ENCODE results near the gene RTRAF.

The RTRAF gene

GRCh38 chr14:51989293-51990234 is at the start of gene RTRAF:
TSS of gene RTRAF (plus strand) at chr14:51989546. CDS start at chr14:51989640, 94 bp downstream.
- H3K4me3 Mint-ChIP-seq = peak within 1 kb of the TSS; percentile 99
- peak; percentile 94 for ATAC-seq (ENCODE audit: low read depth)
- H3K36me3 Mint-ChIP-seq = peaks cover 7% of the 10 kb centered on the region
- no peaks in the 10 kb centered on the region for H3K9me3 Mint-ChIP-seq
- peak; percentile 84 to 86 for DNase-seq (ENCODE audit: low spot score in 2 of 2)
- peaks cover 20% of the 10 kb centered on the region for H3K4me1 Mint-ChIP-seq
- no peaks in the 10 kb centered on the region for H3K27me3 Mint-ChIP-seq
- H3K27ac Mint-ChIP-seq = peak within 1 kb of the TSS; percentile 93

GRCh38 chr14:51939755-51940301 is 49.5 kb upstream of the RTRAF start:
- Mint-ChIP-seq H3K4me3 (peak overlapping the region; percentile 29), H3K27ac (peak overlapping the region; percentile 75)

GRCh38 chr14:51942971-51943370 is 46.4 kb upstream of the RTRAF start:
- H3K36me3 Mint-ChIP-seq = peaks cover 32% of the 10 kb centered on the region
- no peak overlapping the region for H3K4me3 Mint-ChIP-seq
- H3K27ac Mint-ChIP-seq = peak overlapping the region; percentile 55
- DNase-seq (ENCODE audit: low spot score in 2 of 2) = no peak
- no peak for ATAC-seq (ENCODE audit: low read depth)
- peaks cover 26% of the 10 kb centered on the region for H3K4me1 Mint-ChIP-seq
- no peaks in the 10 kb centered on the region for H3K27me3 Mint-ChIP-seq
- H3K9me3 Mint-ChIP-seq = peaks cover 5% of the 10 kb centered on the region

More at GRCh38 chr14:51939755-51940301, 49.5 kb upstream of the RTRAF start:
- peak; percentile 70 for ATAC-seq (ENCODE audit: low read depth)
- Mint-ChIP-seq H3K36me3 (peaks cover 14% of the 10 kb centered on the region), H3K4me1 (peaks cover 20% of the 10 kb centered on the region), H3K9me3 (peaks cover 1% of the 10 kb centered on the region), H3K27me3 (no peaks in the 10 kb centered on the region)
- DNase-seq (ENCODE audit: low spot score in 2 of 2) = no peak

- no peak for ATAC-seq (ENCODE audit: low read depth)
- peak overlapping the region; percentile 79 for H3K27ac Mint-ChIP-seq
- no peak for DNase-seq (ENCODE audit: low spot score in 2 of 2)
- H3K4me1 Mint-ChIP-seq = peaks cover 6% of the 10 kb centered on the region
- no peaks in the 10 kb centered on the region for H3K27me3 Mint-ChIP-seq
- H3K4me3 Mint-ChIP-seq = no peak overlapping the region
- H3K9me3 Mint-ChIP-seq = peaks cover 3% of the 10 kb centered on the region
- peaks cover 47% of the 10 kb centered on the region for H3K36me3 Mint-ChIP-seq
Measured at GRCh38 chr14:51950007-51950406, 39.3 kb upstream of the RTRAF start.

GRCh38 chr14:51951656-51952055 is 37.7 kb upstream of the RTRAF start:
- H3K4me1 Mint-ChIP-seq = peaks cover 3% of the 10 kb centered on the region
- ATAC-seq (ENCODE audit: low read depth) = no peak
- no peaks in the 10 kb centered on the region for H3K27me3 Mint-ChIP-seq
- peak overlapping the region; percentile 67 for H3K27ac Mint-ChIP-seq
- no peak for DNase-seq (ENCODE audit: low spot score in 2 of 2)
- no peak overlapping the region for H3K4me3 Mint-ChIP-seq
- peaks cover 41% of the 10 kb centered on the region for H3K36me3 Mint-ChIP-seq
- H3K9me3 Mint-ChIP-seq = peaks cover 3% of the 10 kb centered on the region

- Mint-ChIP-seq H3K4me1 (peaks cover 4% of the 10 kb centered on the region), H3K27ac (peak overlapping the region; percentile 54), H3K27me3 (no peaks in the 10 kb centered on the region), H3K4me3 (no peak overlapping the region), H3K9me3 (peaks cover 12% of the 10 kb centered on the region), H3K36me3 (peaks cover 57% of the 10 kb centered on the region)
- ATAC-seq (ENCODE audit: low read depth) (no peak), DNase-seq (ENCODE audit: low spot score in 2 of 2) (no peak)
Measured at GRCh38 chr14:51954031-51954430, 35.3 kb upstream of the RTRAF start.

GRCh38 chr14:51954657-51955056 is 34.7 kb upstream of the RTRAF start:
- Mint-ChIP-seq H3K27me3 (no peaks in the 10 kb centered on the region), H3K4me3 (no peak overlapping the region), H3K9me3 (peaks cover 17% of the 10 kb centered on the region), H3K27ac (peak overlapping the region; percentile 54), H3K4me1 (peaks cover 6% of the 10 kb centered on the region), H3K36me3 (peaks cover 61% of the 10 kb centered on the region)
- DNase-seq (ENCODE audit: low spot score in 2 of 2) (no peak), ATAC-seq (ENCODE audit: low read depth) (no peak)

- peaks cover 6% of the 10 kb centered on the region for H3K4me1 Mint-ChIP-seq
- peaks cover 52% of the 10 kb centered on the region for H3K36me3 Mint-ChIP-seq
- DNase-seq (ENCODE audit: low spot score in 2 of 2) (no peak), ATAC-seq (ENCODE audit: low read depth) (no peak)
- H3K27ac Mint-ChIP-seq = peak overlapping the region; percentile 45
- H3K4me3 Mint-ChIP-seq = no peak overlapping the region
- no peaks in the 10 kb centered on the region for H3K27me3 Mint-ChIP-seq
- peaks cover 22% of the 10 kb centered on the region for H3K9me3 Mint-ChIP-seq
Measured at GRCh38 chr14:51957950-51958349, 31.4 kb upstream of the RTRAF start.

- Mint-ChIP-seq H3K4me3 (no peak overlapping the region), H3K27me3 (no peaks in the 10 kb centered on the region), H3K36me3 (peaks cover 53% of the 10 kb centered on the region), H3K9me3 (peaks cover 22% of the 10 kb centered on the region), H3K4me1 (peaks cover 6% of the 10 kb centered on the region), H3K27ac (no peak overlapping the region)
- DNase-seq (ENCODE audit: low spot score in 2 of 2) (no peak), ATAC-seq (ENCODE audit: low read depth) (no peak)
Measured at GRCh38 chr14:51959928-51960327, 29.4 kb upstream of the RTRAF start.

- no peak overlapping the region for H3K4me3 Mint-ChIP-seq
- H3K4me1 Mint-ChIP-seq = peaks cover 6% of the 10 kb centered on the region
- no peaks in the 10 kb centered on the region for H3K27me3 Mint-ChIP-seq
- no peak overlapping the region for H3K27ac Mint-ChIP-seq
- peaks cover 51% of the 10 kb centered on the region for H3K36me3 Mint-ChIP-seq
- ATAC-seq (ENCODE audit: low read depth) (no peak), DNase-seq (ENCODE audit: low spot score in 2 of 2) (no peak)
- H3K9me3 Mint-ChIP-seq = peaks cover 22% of the 10 kb centered on the region
Measured at GRCh38 chr14:51960866-51961265, 28.5 kb upstream of the RTRAF start.

GRCh38 chr14:51962711-51963110 is 26.6 kb upstream of the RTRAF start:
- Mint-ChIP-seq H3K4me1 (peaks cover 6% of the 10 kb centered on the region), H3K36me3 (peaks cover 39% of the 10 kb centered on the region), H3K27me3 (no peaks in the 10 kb centered on the region), H3K9me3 (peaks cover 17% of the 10 kb centered on the region), H3K27ac (peak overlapping the region; percentile 39), H3K4me3 (no peak overlapping the region)
- no peak for ATAC-seq (ENCODE audit: low read depth)
- DNase-seq (ENCODE audit: low spot score in 2 of 2) = no peak

GRCh38 chr14:51963286-51963685 is 26.1 kb upstream of the RTRAF start:
- H3K4me1 Mint-ChIP-seq = peaks cover 6% of the 10 kb centered on the region
- H3K36me3 Mint-ChIP-seq = peaks cover 36% of the 10 kb centered on the region
- no peak for ATAC-seq (ENCODE audit: low read depth)
- no peaks in the 10 kb centered on the region for H3K27me3 Mint-ChIP-seq
- no peak for DNase-seq (ENCODE audit: low spot score in 2 of 2)
- H3K9me3 Mint-ChIP-seq = peaks cover 17% of the 10 kb centered on the region
- H3K27ac Mint-ChIP-seq = no peak overlapping the region
- no peak overlapping the region for H3K4me3 Mint-ChIP-seq

GRCh38 chr14:51967521-51967920 is 21.8 kb upstream of the RTRAF start:
- no peaks in the 10 kb centered on the region for H3K9me3 Mint-ChIP-seq
- H3K27me3 Mint-ChIP-seq = no peaks in the 10 kb centered on the region
- H3K4me1 Mint-ChIP-seq = no peaks in the 10 kb centered on the region
- H3K4me3 Mint-ChIP-seq = no peak overlapping the region
- peaks cover 9% of the 10 kb centered on the region for H3K36me3 Mint-ChIP-seq
- H3K27ac Mint-ChIP-seq = no peak overlapping the region
- ATAC-seq (ENCODE audit: low read depth) (no peak), DNase-seq (ENCODE audit: low spot score in 2 of 2) (no peak)

- H3K27me3 Mint-ChIP-seq = no peaks in the 10 kb centered on the region
- no peaks in the 10 kb centered on the region for H3K9me3 Mint-ChIP-seq
- ATAC-seq (ENCODE audit: low read depth) (no peak), DNase-seq (ENCODE audit: low spot score in 2 of 2) (no peak)
- H3K27ac Mint-ChIP-seq = peak overlapping the region; percentile 19
- H3K36me3 Mint-ChIP-seq = peaks cover 3% of the 10 kb centered on the region
- no peak overlapping the region for H3K4me3 Mint-ChIP-seq
- H3K4me1 Mint-ChIP-seq = no peaks in the 10 kb centered on the region
Measured at GRCh38 chr14:51969852-51970540, 19.4 kb upstream of the RTRAF start.

Measured in memory B cell (primary cell).